HEK293 (cell line): ENCODE data around the gene SULT2B1.
A peak's percentile ranks its signal among the peaks of the same experiment; 100 is the strongest.

ENCODE experiments used
- BCL11A ChIP-seq: fragments of 450-650 bp; formaldehyde crosslinking; IDR thresholded peaks from 2 replicates; pipeline ENCODE4 v1.5.1; 2016; ENCODE audit warnings: low read depth, missing biosample characterization, missing genetic modification characterization
- GLI2 ChIP-seq: fragments of 450-650 bp; formaldehyde crosslinking; IDR thresholded peaks from 2 replicates; pipeline ENCODE4; 2017; ENCODE audit warnings: missing biosample characterization, missing genetic modification characterization, low read depth, borderline replicate concordance
- HOXA7 ChIP-seq: sonication (generic); formaldehyde crosslinking; IDR thresholded peaks from 2 replicates; pipeline ENCODE4 v1.8.1; 2022; ENCODE audit warnings: missing genetic modification reagents, borderline replicate concordance
- MYNN ChIP-seq: fragments of 450-650 bp; formaldehyde crosslinking; IDR thresholded peaks from 2 replicates; pipeline ENCODE4 v1.5.1; 2016; ENCODE audit warnings: missing biosample characterization, missing genetic modification characterization, borderline replicate concordance
- SCRT1 ChIP-seq: fragments of 450-650 bp; formaldehyde crosslinking; IDR thresholded peaks from 2 replicates; pipeline ENCODE4 v1.5.1; 2016; ENCODE audit warnings: missing biosample characterization, missing genetic modification characterization, borderline replicate concordance
- WT1 ChIP-seq: fragments of 450-650 bp; formaldehyde crosslinking; IDR thresholded peaks from 2 replicates; pipeline ENCODE4 v1.5.1; 2016; ENCODE audit warnings: missing biosample characterization, missing genetic modification characterization
- YY2 ChIP-seq: fragments of 450-650 bp; formaldehyde crosslinking; IDR thresholded peaks from 2 replicates; pipeline ENCODE4 v1.5.1; 2016; ENCODE audit warnings: missing biosample characterization, missing genetic modification characterization
- ZBTB20 ChIP-seq: fragments of 450-650 bp; formaldehyde crosslinking; IDR thresholded peaks from 2 replicates; pipeline ENCODE4 v1.5.1; 2016; ENCODE audit warnings: missing biosample characterization, missing genetic modification characterization
- ZBTB7A ChIP-seq: fragments of 450-650 bp; formaldehyde crosslinking; IDR thresholded peaks from 2 replicates; pipeline ENCODE4 v1.5.1; 2016; ENCODE audit warnings: low read depth, missing biosample characterization, missing genetic modification characterization
- ZFHX2 ChIP-seq: fragments of 450-650 bp; formaldehyde crosslinking; conservative IDR thresholded peaks from 2 replicates; pipeline ENCODE4 v1.5.1; 2016; ENCODE audit warnings: missing biosample characterization, missing genetic modification characterization
- ZNF140 ChIP-seq: fragments of 450-650 bp; formaldehyde crosslinking; IDR thresholded peaks from 2 replicates; pipeline ENCODE4 v1.5.1; 2016; ENCODE audit warnings: missing biosample characterization, missing genetic modification characterization
- ZNF148 ChIP-seq: fragments of 450-650 bp; formaldehyde crosslinking; IDR thresholded peaks from 2 replicates; pipeline ENCODE4 v1.5.0; 2017; ENCODE audit warnings: missing biosample characterization, missing genetic modification characterization, borderline replicate concordance
- ZNF157 ChIP-seq: fragments of 450-650 bp; formaldehyde crosslinking; IDR thresholded peaks from 2 replicates; pipeline ENCODE4 v1.5.1; 2016; ENCODE audit warnings: missing biosample characterization, missing genetic modification characterization
- ZNF214 ChIP-seq: fragments of 450-650 bp; formaldehyde crosslinking; IDR thresholded peaks from 2 replicates; pipeline ENCODE4 v1.5.1; 2017; ENCODE audit warnings: missing biosample characterization, mild to moderate bottlenecking, missing genetic modification characterization, borderline replicate concordance
- ZNF23 ChIP-seq: fragments of 450-650 bp; formaldehyde crosslinking; IDR thresholded peaks from 2 replicates; pipeline ENCODE4 v1.5.1; 2016; ENCODE audit warnings: missing biosample characterization, missing genetic modification characterization, borderline replicate concordance
- ZNF324 ChIP-seq: fragments of 450-650 bp; formaldehyde crosslinking; IDR thresholded peaks from 2 replicates; pipeline ENCODE4 v1.5.1; 2016; ENCODE audit warnings: missing biosample characterization, missing genetic modification characterization
- ZNF398 ChIP-seq: fragments of 450-650 bp; formaldehyde crosslinking; IDR thresholded peaks from 2 replicates; pipeline ENCODE4 v1.5.1; 2017; ENCODE audit warnings: missing biosample characterization, missing genetic modification characterization
- ZNF473 ChIP-seq: fragments of 450-650 bp; formaldehyde crosslinking; IDR thresholded peaks from 2 replicates; pipeline ENCODE4 v1.5.1; 2017; ENCODE audit warnings: missing biosample characterization, missing genetic modification characterization
- ZNF48 ChIP-seq: fragments of 450-650 bp; formaldehyde crosslinking; IDR thresholded peaks from 2 replicates; pipeline ENCODE4 v1.5.1; 2016; ENCODE audit warnings: missing biosample characterization, missing genetic modification characterization
- ZNF518A ChIP-seq: fragments of 450-650 bp; formaldehyde crosslinking; conservative IDR thresholded peaks from 2 replicates; pipeline ENCODE4 v1.5.1; 2016; ENCODE audit warnings: low read depth, missing biosample characterization, missing genetic modification characterization
- ZNF561 ChIP-seq: fragments of 450-650 bp; IDR thresholded peaks from 2 replicates; pipeline ENCODE4 v1.5.1; 2018; ENCODE audit warnings: missing biosample characterization, missing genetic modification characterization, borderline replicate concordance
- ZNF571 ChIP-seq: fragments of 450-650 bp; formaldehyde crosslinking; IDR thresholded peaks from 2 replicates; pipeline ENCODE4 v1.5.0; 2017; ENCODE audit warnings: missing biosample characterization, missing genetic modification characterization
- ZNF660 ChIP-seq: fragments of 450-650 bp; IDR thresholded peaks from 2 replicates; pipeline ENCODE4 v1.5.1; 2018; ENCODE audit warnings: missing biosample characterization, mild to moderate bottlenecking, missing genetic modification characterization
- ZNF664 ChIP-seq: fragments of 450-650 bp; formaldehyde crosslinking; IDR thresholded peaks from 2 replicates; pipeline ENCODE4 v1.5.1; 2016; ENCODE audit warnings: missing biosample characterization, missing genetic modification characterization
- ZNF670 ChIP-seq: fragments of 450-650 bp; formaldehyde crosslinking; IDR thresholded peaks from 2 replicates; pipeline ENCODE4 v1.5.1; 2016; ENCODE audit warnings: missing biosample characterization, missing genetic modification characterization, low read depth
- ZNF777 ChIP-seq: fragments of 450-650 bp; formaldehyde crosslinking; IDR thresholded peaks from 2 replicates; pipeline ENCODE4 v1.5.1; 2017; ENCODE audit warnings: missing biosample characterization, missing genetic modification characterization, borderline replicate concordance
- TF ChIP-seq, protein P1 (sequence below): IDR thresholded peaks from 2 replicates; pipeline ENCODE4 v1.6.1; 2011; ENCODE audit warnings: mild to moderate bottlenecking, low read depth, low read length, borderline replicate concordance
- TF ChIP-seq, protein P2 (sequence below): sonication (generic); formaldehyde crosslinking; IDR thresholded peaks from 2 replicates; pipeline ENCODE4 v1.8.1; 2022; ENCODE audit warnings: mild to moderate bottlenecking, moderate library complexity, missing genetic modification reagents

Gene SULT2B1

DNA sequence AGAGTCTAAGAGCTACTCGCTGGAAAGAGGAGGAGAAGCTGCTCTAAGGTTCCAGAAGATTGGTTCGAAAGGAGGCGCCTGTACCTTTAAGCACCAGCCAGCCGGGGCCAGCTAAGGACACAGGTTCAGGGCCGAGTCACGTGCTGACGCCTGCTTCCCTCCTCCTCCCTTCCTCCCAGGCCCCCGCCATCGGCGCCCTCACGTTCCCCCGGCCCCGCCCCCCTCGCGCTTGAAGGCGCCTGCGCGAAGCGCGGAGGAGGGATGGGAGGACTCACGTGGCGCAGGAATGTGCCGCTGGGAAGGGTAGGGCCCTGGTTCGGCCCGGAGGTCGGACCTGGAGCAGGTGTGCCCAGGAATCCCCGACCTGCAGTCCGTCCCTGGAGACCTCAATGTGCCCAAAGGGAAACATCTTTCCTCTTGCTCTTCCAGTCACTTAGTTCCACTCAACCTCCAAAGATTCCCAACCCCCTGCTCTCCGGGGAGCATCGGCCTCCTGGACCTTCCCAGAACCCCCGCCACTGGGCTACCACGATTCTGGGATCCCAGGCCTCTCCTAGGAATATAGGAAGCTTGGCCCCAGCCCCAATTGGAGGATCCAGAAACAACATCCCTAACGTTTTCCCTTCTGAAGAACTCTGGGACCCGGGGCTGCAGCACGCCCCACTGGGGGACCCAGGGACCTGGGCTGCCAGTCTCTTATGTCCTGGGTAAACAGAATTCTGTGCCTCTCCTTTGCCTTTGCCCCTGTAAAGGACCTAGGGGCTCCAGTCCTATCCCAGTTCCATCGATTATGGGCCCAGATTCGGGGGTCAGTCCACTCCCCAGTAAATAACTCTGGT lies 82.7 kb downstream of the SULT2B1 start (continued):
- TF ChIP-seq ZNF398 (tag by site-specific recombination) (no peak), ZNF48 (tag by site-specific recombination) (no peak), ZBTB20 (tag by site-specific recombination) (peak; percentile 84), SCRT1 (tag by site-specific recombination) (no peak), ZNF324 (tag by site-specific recombination) (no peak), MYNN (tag by site-specific recombination) (no peak), WT1 (tag by site-specific recombination) (peak; percentile 71; the same call in 1 of the 2 replicates), ZFHX2 (peak; percentile 87), ZNF214 (tag by site-specific recombination) (no peak), ZNF518A (no peak), ZNF571 (tag by site-specific recombination) (no peak), ZNF777 (tag by site-specific recombination) (no peak), ZNF473 (tag by site-specific recombination) (no peak), ZNF561 (no peak), ZNF157 (tag by site-specific recombination) (no peak), YY2 (tag by site-specific recombination) (peak; percentile 66), BCL11A (tag by site-specific recombination) (peak; percentile 76; the same call in 1 of the 2 replicates), ZNF664 (tag by site-specific recombination) (no peak), ZNF670 (no peak), ZNF140 (tag by site-specific recombination) (no peak), ZNF660 (tag by site-specific recombination) (0 out of 2 replicates have a peak, but pooled peaks have one; percentile 10), HOXA7 (no peak), GLI2 (no peak), ZBTB7A (tag by site-specific recombination) (no peak), ZNF148 (no peak), ZNF23 (tag by site-specific recombination) (no peak)
- TF ChIP-seq, protein P1, sequence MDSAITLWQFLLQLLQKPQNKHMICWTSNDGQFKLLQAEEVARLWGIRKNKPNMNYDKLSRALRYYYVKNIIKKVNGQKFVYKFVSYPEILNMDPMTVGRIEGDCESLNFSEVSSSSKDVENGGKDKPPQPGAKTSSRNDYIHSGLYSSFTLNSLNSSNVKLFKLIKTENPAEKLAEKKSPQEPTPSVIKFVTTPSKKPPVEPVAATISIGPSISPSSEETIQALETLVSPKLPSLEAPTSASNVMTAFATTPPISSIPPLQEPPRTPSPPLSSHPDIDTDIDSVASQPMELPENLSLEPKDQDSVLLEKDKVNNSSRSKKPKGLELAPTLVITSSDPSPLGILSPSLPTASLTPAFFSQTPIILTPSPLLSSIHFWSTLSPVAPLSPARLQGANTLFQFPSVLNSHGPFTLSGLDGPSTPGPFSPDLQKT = no peak
- TF ChIP-seq, protein P2, sequence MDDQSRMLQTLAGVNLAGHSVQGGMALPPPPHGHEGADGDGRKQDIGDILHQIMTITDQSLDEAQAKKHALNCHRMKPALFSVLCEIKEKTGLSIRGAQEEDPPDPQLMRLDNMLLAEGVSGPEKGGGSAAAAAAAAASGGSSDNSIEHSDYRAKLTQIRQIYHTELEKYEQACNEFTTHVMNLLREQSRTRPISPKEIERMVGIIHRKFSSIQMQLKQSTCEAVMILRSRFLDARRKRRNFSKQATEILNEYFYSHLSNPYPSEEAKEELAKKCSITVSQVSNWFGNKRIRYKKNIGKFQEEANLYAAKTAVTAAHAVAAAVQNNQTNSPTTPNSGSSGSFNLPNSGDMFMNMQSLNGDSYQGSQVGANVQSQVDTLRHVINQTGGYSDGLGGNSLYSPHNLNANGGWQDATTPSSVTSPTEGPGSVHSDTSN = no peak
